ENCODE measurements around the gene FANCM. TPM values are rescaled to one million over a fixed set of nuclear protein-coding genes. Genes with fewer than 3 reads are reported as not detected.
A peak's percentile ranks its signal among the peaks of the same experiment; 100 is the strongest.

FANCM gene
- total RNA-seq, 1 donor from 2014 or later = 10.6 TPM

DNA sequence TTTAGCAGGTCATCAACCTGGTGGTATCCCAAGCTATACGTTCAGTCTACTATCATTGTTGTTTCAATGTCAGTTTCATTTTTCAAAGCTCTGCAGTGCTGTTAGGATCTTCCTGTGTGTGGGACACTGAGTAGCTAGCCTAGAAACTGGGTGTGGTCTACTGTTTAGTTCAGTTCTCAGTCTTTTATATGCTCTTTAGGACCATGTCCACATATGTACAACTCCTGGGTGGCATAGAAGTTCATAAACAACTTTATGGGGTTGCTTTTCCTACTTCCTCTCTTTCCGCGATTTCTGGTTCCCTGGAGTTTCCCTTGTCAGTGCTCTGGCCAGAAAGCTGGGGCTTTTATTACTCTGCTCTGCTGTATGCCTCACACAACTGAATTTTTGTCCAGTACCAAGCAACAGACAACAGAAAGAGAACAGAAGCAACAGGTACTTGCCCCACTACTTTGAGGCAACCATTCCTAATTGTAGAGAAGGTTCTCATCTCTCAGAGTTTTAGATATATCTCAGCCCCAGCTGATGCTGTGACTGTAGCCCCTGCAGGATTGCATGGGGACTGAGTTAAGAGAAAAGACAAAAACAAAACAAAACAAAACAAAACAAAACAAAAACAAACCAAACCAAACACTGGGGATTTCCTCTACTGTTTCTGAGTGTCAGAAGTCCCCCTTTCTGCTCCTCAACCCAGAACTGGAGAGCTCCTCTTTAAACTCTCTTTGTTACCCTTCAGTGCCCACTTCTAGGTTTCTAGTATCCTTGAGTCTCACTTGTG, 86.9 kb downstream of the FANCM start:
- DNase-seq (ENCODE audit: low spot score in 2 of 2) = no peak
- no peak for FAIRE-seq

DNA sequence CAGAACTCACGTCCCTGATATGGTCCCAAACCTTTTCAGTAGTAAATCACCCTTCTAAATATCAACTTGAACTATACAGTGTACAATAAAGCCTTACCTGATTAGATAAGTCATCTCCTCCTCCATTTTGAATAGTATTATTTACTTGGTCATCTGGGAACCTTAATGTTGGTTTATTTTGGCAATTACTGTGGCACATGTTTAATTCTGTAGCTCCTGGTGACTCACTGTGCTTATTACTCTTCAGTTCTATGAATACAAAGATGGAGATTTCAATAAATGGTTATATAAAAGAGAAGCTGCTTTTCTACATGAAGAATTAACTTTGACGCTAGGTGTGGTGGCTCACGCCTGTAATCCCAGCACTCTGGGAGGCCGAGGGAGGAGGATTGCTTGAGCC, 91.8 kb downstream of the FANCM start:
- FAIRE-seq = no peak
- no peak for DNase-seq (ENCODE audit: low spot score in 2 of 2)

DNA sequence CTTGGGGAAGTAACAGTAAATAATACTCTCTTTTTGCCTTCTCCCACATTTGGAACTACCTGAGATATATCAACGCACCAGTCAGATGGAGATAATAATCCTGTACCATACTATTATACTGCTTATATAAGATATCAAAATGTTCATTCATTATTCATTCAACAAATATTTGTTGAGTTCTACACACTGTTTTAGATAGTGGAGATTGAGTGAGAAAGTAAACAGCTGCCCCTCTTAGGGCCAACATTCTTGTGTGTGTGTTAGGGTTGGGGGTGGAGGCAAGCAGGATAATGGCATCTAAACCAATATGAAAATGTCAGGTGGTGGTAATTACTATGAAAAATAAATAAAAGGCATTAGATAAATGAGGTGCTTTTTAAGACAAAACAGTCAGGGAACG, 103.3 kb downstream of the FANCM start:
- no peak for DNase-seq (ENCODE audit: low spot score in 2 of 2)
- no peak for FAIRE-seq

DNA sequence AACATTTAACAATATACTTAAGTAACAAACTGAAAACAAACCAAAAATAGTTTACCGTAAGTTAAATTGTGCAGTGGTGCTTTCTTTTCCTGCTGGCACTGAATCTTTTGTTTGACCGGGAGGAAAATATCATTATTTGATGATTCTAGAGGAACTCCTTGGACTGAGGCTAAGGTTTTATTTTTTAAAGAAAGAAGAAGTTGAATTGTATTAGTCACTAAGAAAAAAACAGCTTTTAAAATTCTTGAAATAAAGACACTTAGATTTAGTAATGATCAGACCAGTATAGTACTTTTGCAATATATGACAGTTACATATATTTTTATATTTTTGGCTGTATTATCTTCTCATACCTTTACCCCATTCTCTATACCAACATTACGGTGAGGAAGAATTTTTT, 107.0 kb downstream of the FANCM start:
- FAIRE-seq (no peak), DNase-seq (ENCODE audit: low spot score in 2 of 2) (no peak)

DNA sequence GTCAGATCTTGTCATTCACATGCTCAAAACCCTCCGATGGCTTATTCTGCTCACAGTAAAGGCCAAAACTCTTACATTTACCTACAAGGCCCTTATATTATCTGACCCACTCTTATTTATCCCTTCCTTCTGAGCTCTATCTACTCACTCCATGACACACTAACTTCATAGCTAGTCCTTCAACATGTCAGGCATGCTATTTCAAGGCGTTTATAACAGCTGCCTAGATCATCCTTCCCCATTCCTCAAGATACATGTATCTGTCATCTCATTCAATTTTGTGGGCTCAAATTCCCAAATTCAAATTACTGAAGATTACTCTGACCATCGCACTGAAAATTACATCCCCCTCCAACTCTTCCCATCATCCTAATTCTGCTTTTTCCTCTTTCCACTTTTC, 110.4 kb downstream of the FANCM start:
- no peak for FAIRE-seq
- no peak for DNase-seq (ENCODE audit: low spot score in 2 of 2)

DNA sequence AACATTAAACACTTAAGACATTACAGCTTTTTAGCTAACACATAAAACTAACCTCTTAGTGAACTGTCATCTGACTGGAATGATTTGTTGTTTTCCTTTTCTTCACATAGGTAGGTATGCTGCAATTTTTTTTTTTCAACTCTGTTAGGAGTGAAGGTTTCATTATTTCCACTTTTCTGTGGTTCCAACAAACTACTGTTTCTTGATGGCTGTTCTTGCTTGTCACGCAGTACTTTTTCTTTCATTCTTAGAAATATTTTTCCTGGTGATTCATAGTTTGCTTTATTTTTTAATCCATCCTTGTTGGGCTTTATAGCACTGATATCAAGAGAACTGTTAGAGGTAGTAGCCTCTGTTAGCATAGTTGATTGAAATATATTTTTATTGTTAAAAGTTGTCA, 111.0 kb downstream of the FANCM start:
- no peak for DNase-seq (ENCODE audit: low spot score in 2 of 2)
- no peak for FAIRE-seq

DNA sequence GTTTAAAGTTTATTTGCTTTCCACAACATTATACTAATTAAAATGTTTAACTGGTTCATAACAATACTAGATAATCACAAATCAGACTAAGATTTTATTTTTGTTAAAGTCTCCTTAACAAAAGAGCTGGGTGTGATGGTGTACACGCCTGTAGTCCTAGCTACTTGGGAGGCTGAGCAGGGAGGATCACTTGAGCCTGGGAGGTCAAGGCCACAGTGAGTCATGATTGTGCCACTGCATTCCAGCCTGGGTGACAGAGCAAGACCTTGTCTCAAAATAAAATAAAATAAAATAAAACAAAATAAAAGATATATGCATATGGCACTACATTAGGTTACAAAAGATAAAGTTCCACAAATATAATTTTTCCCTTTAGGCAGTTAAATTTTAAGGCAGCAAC, 111.7 kb downstream of the FANCM start:
- DNase-seq (ENCODE audit: low spot score in 2 of 2) (no peak), FAIRE-seq (no peak)

DNA sequence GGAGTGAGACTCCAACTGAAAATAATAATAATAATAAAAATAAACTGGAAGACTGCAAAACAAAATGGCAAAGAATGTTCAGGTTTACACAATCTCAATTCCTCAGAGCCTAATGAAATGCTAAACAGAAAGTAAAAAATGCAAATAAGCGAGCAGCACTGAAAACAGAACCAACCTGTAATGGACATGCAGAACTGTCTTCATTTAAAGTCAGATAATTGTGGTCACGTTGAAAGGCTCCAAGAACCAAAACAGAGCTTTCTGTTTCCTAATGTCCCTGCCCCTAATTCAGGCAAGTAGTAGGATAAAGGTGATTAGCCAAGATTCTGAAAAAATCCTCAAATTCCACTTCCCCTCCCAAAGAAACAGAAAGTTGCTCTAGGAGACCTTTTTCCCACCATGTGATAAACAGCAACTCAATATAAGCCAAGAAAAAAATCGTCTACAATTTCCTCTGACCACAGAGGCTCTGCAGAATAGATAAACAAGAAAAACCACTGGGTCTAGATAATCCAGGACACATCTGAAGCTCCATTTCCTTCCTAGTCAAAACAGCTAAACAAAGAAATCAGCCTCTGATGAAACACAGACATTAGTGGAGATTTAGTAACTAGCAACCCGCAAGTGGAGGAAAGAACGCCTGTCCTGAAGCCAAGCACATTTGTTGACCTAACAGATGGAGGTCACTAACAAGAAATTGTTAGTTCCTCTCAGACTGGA, 114.3 kb downstream of the FANCM start:
- no peak for FAIRE-seq
- DNase-seq (ENCODE audit: low spot score in 2 of 2) = no peak

Small RNA genes within 50 kb of the gene (small RNA-seq; reads per million reads assigned to genes)
- gene RF00151 (0.13 reads per million), gene SNORD127 (3,983 reads per million, percentile 100 among the genes with 10 or more reads in this experiment)

Other genes starting within 250 kb of the FANCM start
- 48.1 TPM for gene KLHL28, start 174.0 kb upstream of the FANCM start, total RNA-seq
- gene TOGARAM1, start 173.7 kb upstream of the FANCM start, total RNA-seq = 81.5 TPM
- 47.7 TPM for gene PRPF39, start 51.8 kb upstream of the FANCM start, total RNA-seq
- 122 TPM for gene FKBP3, start 1.4 kb upstream of the FANCM start, total RNA-seq
- 17.9 TPM for gene MIS18BP1, start 117.3 kb downstream of the FANCM start, total RNA-seq